Neuronal stem cell (in vitro differentiated cells): ENCODE results near the gene EBNA1BP2.

Experiments
- DNase-seq: peaks from one replicate; pipeline ENCODE4 v3.0.0-alpha.2; 2013; ENCODE audit warnings: low spot score
- H2AFZ ChIP-seq: one replicate; pipeline ENCODE4 v1.6.1; 2013; ENCODE audit warnings: mild to moderate bottlenecking, low read length, inconsistent platforms
- H2AK5ac ChIP-seq: 2 replicates; pipeline ENCODE4 v1.6.1; 2013; ENCODE audit warnings: low read depth, mild to moderate bottlenecking, inconsistent platforms, low read length, moderate library complexity, mixed read lengths
- H2BK120ac ChIP-seq: 2 replicates; pipeline ENCODE4 v1.6.1; 2013; ENCODE audit warnings: low read depth, mild to moderate bottlenecking, inconsistent platforms, low read length, moderate library complexity, mixed read lengths
- H2BK12ac ChIP-seq: one replicate; pipeline ENCODE4 v1.6.1; 2013; ENCODE audit warnings: low read length, inconsistent platforms
- H2BK15ac ChIP-seq: 2 replicates; pipeline ENCODE4 v1.6.1; 2013; ENCODE audit warnings: mild to moderate bottlenecking, low read length, inconsistent platforms, mixed read lengths
- H2BK5ac ChIP-seq: one replicate; pipeline ENCODE4 v1.6.1; 2013; ENCODE audit warnings: inconsistent platforms, mild to moderate bottlenecking, low read length, moderate library complexity
- H3K14ac ChIP-seq: one replicate; pipeline ENCODE4 v1.6.1; 2013; ENCODE audit warnings: low read length, inconsistent platforms
- H3K18ac ChIP-seq: 2 replicates; pipeline ENCODE4 v1.6.1; 2013; ENCODE audit warnings: low read length, inconsistent platforms
- H3K23ac ChIP-seq: 2 replicates; pipeline ENCODE4 v1.6.1; 2013; ENCODE audit warnings: low read depth, mild to moderate bottlenecking, mixed read lengths, low read length, inconsistent platforms; ENCODE audit not compliant: poor library complexity
- H3K27ac ChIP-seq: replicated peaks from 3 replicates; pipeline ENCODE4 v1.5.1; 2013; ENCODE audit warnings: low read length, inconsistent platforms
- H3K27me3 ChIP-seq, 3 experiments: 2 replicates each; pipeline ENCODE4 v1.6.1; 2013; ENCODE audit warnings: low read length in 3 of 3, mild to moderate bottlenecking in 2 of 3, inconsistent platforms in 1 of 3, low read depth in 1 of 3, mixed read lengths in 1 of 3, moderate library complexity in 1 of 3; ENCODE audit not compliant: control insufficient read depth in 3 of 3, insufficient read depth in 3 of 3
- H3K36me3 ChIP-seq, 2 donors: replicated peaks in 1 of 2; 2 replicates each; pipeline ENCODE4 v1.6.1; 2013; ENCODE audit warnings: low read length in 2 of 2; ENCODE audit not compliant: control insufficient read depth in 2 of 2, insufficient read depth in 2 of 2
- H3K4ac ChIP-seq: 2 replicates; pipeline ENCODE4 v1.6.1; 2013; ENCODE audit warnings: inconsistent platforms, mild to moderate bottlenecking, low read length, moderate library complexity
- H3K4me1 ChIP-seq, 2 donors: 1 replicate in 1 of 2; 2 replicates in 1 of 2; pipeline ENCODE4 v1.6.1; 2013; ENCODE audit warnings: low read length in 2 of 2, low read depth in 1 of 2; ENCODE audit not compliant: control insufficient read depth in 2 of 2, insufficient read depth in 1 of 2
- H3K4me2 ChIP-seq: one replicate; pipeline ENCODE4 v1.6.1; 2013; ENCODE audit warnings: mild to moderate bottlenecking, low read length, inconsistent platforms; ENCODE audit not compliant: insufficient read depth, poor library complexity, severe bottlenecking
- H3K4me3 ChIP-seq, 2 donors: 2 replicates each; pipeline ENCODE4 v1.5.1; 2013; ENCODE audit warnings: low read length in 2 of 2, mild to moderate bottlenecking in 2 of 2, inconsistent platforms in 1 of 2, moderate library complexity in 1 of 2
- H3K79me1 ChIP-seq: one replicate; pipeline ENCODE4 v1.6.1; 2013; ENCODE audit warnings: low read depth, mild to moderate bottlenecking, inconsistent platforms, low read length, moderate library complexity
- H3K9ac ChIP-seq: one replicate; pipeline ENCODE4 v1.6.1; 2013; ENCODE audit warnings: mild to moderate bottlenecking, low read depth, low read length, inconsistent platforms; ENCODE audit not compliant: poor library complexity
- H3K9me3 ChIP-seq, 2 donors: replicated peaks in 1 of 2; 2 replicates each; pipeline versions ENCODE3 to v1.6.1; 2013; ENCODE audit warnings: low read length in 2 of 2, mild to moderate bottlenecking in 2 of 2, inconsistent platforms in 1 of 2, low read depth in 1 of 2, mixed read lengths in 1 of 2, moderate library complexity in 1 of 2; ENCODE audit not compliant: control insufficient read depth in 2 of 2, insufficient read depth in 1 of 2
- H4K8ac ChIP-seq: one replicate; pipeline ENCODE4 v1.6.1; 2013; ENCODE audit warnings: low read depth, mild to moderate bottlenecking, inconsistent platforms, low read length, moderate library complexity
- H4K91ac ChIP-seq: one replicate; pipeline ENCODE4 v1.6.1; 2013; ENCODE audit warnings: low read length, low read depth, mild to moderate bottlenecking, inconsistent platforms; ENCODE audit not compliant: poor library complexity
- WGBS, 2 donors: extraction: QIAGEN DNeasy Blood & Tissue Kit; methylation state at CpG; one replicate each; pipeline ENCODE4 v1.1.7; 2013; ENCODE audit warnings: missing lambda C conversion rate in 2 of 2, mixed read lengths in 1 of 2; ENCODE audit not compliant: insufficient read length in 2 of 2, insufficient replicate concordance in 1 of 2; ENCODE audit errors: extremely low coverage in 2 of 2; 5-methylcytosine and 5-hydroxymethylcytosine counted together

The EBNA1BP2 gene

GRCh38 chr1:43206600-43207228 lies 34.6 kb upstream of the EBNA1BP2 start:
- Histone ChIP-seq H2BK5ac (no peak overlapping the region), H2BK15ac (no peak overlapping the region), H2AK5ac (no peak overlapping the region), H3K4ac (no peak overlapping the region), H3K4me3 (no peak overlapping the region), H3K14ac (no peak overlapping the region), H3K79me1 (no peaks in the 10 kb centered on the region), H3K4me1 (peaks cover 8 to 9% of the 10 kb centered on the region in 2 donors), H2BK12ac (no peak overlapping the region), H3K4me2 (no peak overlapping the region), H3K27me3 (no peaks in the 10 kb centered on the region), H3K9me3 (no peaks in the 10 kb centered on the region), H4K8ac (no peak overlapping the region), H3K27ac (no peak overlapping the region), H3K23ac (no peak overlapping the region), H3K9ac (no peak overlapping the region), H4K91ac (no peak overlapping the region), H3K36me3 (no peaks in the 10 kb centered on the region), H2BK120ac (no peak overlapping the region), H3K18ac (no peak overlapping the region), H2AFZ (peak overlapping the region; percentile 83)
- no CpG with 5 or more reads among the region's 10 CpGs for WGBS, 2 donors
- DNase-seq: no peak

DNA sequence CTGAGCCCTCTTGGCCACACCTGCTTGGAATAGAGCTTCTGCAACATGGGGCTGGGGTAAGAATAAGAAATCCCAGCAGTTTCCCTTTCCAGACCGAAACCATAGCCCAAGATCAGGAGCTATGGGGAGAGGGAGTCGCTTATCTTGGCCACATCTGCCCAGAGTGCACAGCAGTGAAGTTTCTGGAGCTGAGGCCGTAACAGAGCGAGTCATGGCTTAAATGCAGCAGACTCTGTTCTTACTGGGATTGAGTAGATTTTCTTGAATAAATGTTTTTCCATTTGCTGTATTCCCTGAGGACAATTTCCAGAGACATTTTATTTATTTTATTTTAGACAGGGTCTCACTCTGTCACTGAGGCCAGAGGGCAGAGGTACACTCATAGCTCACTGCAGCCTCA lies 33.6 kb upstream of the EBNA1BP2 start:
- no peaks in the 10 kb centered on the region for H3K79me1 ChIP-seq
- H2BK5ac ChIP-seq: no peak overlapping the region
- H3K4me2 ChIP-seq: no peak overlapping the region
- H4K91ac ChIP-seq: no peak overlapping the region
- H3K18ac ChIP-seq: no peak overlapping the region
- no peaks in the 10 kb centered on the region for H3K9me3 ChIP-seq
- H2BK12ac ChIP-seq: no peak overlapping the region
- H3K9ac ChIP-seq: no peak overlapping the region
- DNase-seq: no peak
- no peak overlapping the region for H2BK120ac ChIP-seq
- H3K36me3 ChIP-seq: no peaks in the 10 kb centered on the region
- H2AK5ac ChIP-seq: no peak overlapping the region
- WGBS, 2 donors: no CpG with 5 or more reads among the region's 4 CpGs
- H3K4me1 ChIP-seq: peaks cover 8 to 9% of the 10 kb centered on the region in 2 donors
- no peak overlapping the region for H3K4me3 ChIP-seq
- H2AFZ ChIP-seq: no peak overlapping the region
- H4K8ac ChIP-seq: no peak overlapping the region
- H3K4ac ChIP-seq: no peak overlapping the region
- H3K27ac ChIP-seq: no peak overlapping the region
- no peak overlapping the region for H3K23ac ChIP-seq
- no peak overlapping the region for H3K14ac ChIP-seq
- no peaks in the 10 kb centered on the region for H3K27me3 ChIP-seq
- no peak overlapping the region for H2BK15ac ChIP-seq

DNA sequence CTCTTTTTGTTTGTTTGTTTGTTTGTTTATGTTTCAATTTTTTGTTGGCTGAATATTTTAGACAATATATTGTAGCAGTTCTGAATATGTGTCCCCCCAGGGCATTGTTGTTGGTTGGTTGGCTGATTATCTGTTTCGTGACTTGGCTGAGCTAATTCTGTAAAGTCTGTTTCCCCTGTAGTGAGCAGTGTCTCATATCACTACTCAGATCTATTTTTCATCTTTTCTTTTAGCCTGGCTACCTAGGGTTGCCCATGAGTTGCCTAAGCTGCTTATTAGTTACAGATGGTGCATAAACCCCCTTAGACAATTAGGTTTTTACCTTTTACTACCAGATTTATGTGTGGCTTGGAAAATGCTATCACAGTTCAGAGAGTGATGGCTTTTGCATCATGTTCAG lies 32.3 kb upstream of the EBNA1BP2 start:
- WGBS, 2 donors: no CpG with 5 or more reads among the region's 1 CpG
- Histone ChIP-seq H4K91ac (no peak overlapping the region), H2AK5ac (no peak overlapping the region), H3K27me3 (no peaks in the 10 kb centered on the region), H3K14ac (no peak overlapping the region), H3K9ac (no peak overlapping the region), H3K9me3 (no peaks in the 10 kb centered on the region), H3K18ac (no peak overlapping the region), H3K27ac (no peak overlapping the region), H3K4me1 (peaks cover 8 to 9% of the 10 kb centered on the region in 2 donors), H3K79me1 (no peaks in the 10 kb centered on the region), H3K4me3 (no peak overlapping the region), H2BK15ac (no peak overlapping the region), H2BK12ac (no peak overlapping the region), H2BK5ac (no peak overlapping the region), H2BK120ac (no peak overlapping the region), H3K36me3 (no peaks in the 10 kb centered on the region), H4K8ac (no peak overlapping the region), H3K4me2 (no peak overlapping the region), H3K4ac (no peak overlapping the region), H3K23ac (no peak overlapping the region), H2AFZ (no peak overlapping the region)
- DNase-seq: no peak

DNA sequence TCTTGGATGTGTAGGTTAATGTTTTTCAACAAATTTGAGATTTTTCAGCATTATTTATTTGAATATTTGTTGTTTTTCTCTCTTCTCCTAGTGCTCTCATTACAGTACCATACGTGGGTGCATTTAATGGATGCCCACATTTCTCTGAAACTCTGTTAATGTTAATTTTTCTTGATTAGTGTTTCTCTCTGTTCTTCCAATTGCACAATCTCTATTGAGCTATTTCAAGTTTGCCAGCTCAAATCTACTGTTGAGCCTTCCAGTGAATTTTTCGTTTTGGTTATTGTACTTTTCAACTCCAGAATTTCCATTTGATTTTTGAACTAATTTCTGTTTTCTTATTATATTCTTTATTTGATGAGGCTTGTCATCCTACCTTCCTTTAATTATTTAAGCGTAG lies 31.8 kb upstream of the EBNA1BP2 start:
- H3K4me2 ChIP-seq: no peak overlapping the region
- H3K4me1 ChIP-seq: peaks cover 8 to 9% of the 10 kb centered on the region in 2 donors
- no peaks in the 10 kb centered on the region for H3K79me1 ChIP-seq
- DNase-seq: no peak
- no CpG with 5 or more reads among the region's 3 CpGs for WGBS, 2 donors
- no peaks in the 10 kb centered on the region for H3K36me3 ChIP-seq
- H2BK120ac ChIP-seq: no peak overlapping the region
- no peak overlapping the region for H3K18ac ChIP-seq
- no peak overlapping the region for H2BK5ac ChIP-seq
- H3K4me3 ChIP-seq: no peak overlapping the region
- no peak overlapping the region for H3K23ac ChIP-seq
- no peak overlapping the region for H3K9ac ChIP-seq
- no peak overlapping the region for H2BK12ac ChIP-seq
- H3K27me3 ChIP-seq: no peaks in the 10 kb centered on the region
- H2AFZ ChIP-seq: no peak overlapping the region
- no peak overlapping the region for H2AK5ac ChIP-seq
- no peak overlapping the region for H3K4ac ChIP-seq
- H3K9me3 ChIP-seq: no peaks in the 10 kb centered on the region
- no peak overlapping the region for H4K91ac ChIP-seq
- no peak overlapping the region for H2BK15ac ChIP-seq
- no peak overlapping the region for H3K27ac ChIP-seq
- no peak overlapping the region for H4K8ac ChIP-seq
- H3K14ac ChIP-seq: no peak overlapping the region
